Erythroblast (primary cell): ENCODE data around the gene BTNL3.
"Not testable (repeated sequence)": the region's sequence is repeated elsewhere in the genome, so short reads cannot be mapped to it uniquely, and the experiment has no call there.

Source experiments
- GATA1 ChIP-seq: IDR thresholded peaks from 2 replicates; pipeline ENCODE4 v1.6.1; 2011; ENCODE audit warnings: low read depth, mild to moderate bottlenecking, control low read depth, low read length, moderate library complexity
- POLR2A ChIP-seq: IDR thresholded peaks from 2 replicates; pipeline ENCODE4 v1.6.1; 2011; ENCODE audit warnings: mild to moderate bottlenecking, low read length

DNA sequence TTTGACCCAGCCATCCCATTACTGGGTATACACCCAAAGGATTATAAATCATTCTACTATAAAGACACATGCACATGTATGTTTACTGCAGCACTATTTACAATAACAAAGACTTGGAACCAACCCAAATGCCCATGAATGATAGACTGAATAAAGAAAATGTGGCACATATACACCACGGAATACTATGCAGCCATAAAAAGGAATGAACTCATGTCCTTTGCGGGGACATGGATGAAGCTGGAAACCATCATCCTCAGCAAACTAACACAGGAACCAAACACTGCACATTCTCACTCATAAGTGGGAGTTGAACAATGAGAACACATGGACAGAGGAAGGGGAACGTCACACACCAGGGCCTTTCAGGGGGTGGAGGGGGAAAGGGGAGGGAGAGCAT, 28.8 kb downstream of the BTNL3 start:
- TF ChIP-seq POLR2A, GATA1: not testable (repeated sequence)
